Stimulated activated CD4-positive, alpha-beta T cell treated with anti-CD3 and anti-CD28 coated beads, Interleukin-2, amount 100 ng/mL, for 48 hours (primary cell): ENCODE measurements around the gene PPIF.

ENCODE experiments used
- DNase-seq, 2 donors: peaks; one replicate each; pipeline ENCODE4 v3.0.0-alpha.2; 2020

Gene PPIF

DNA sequence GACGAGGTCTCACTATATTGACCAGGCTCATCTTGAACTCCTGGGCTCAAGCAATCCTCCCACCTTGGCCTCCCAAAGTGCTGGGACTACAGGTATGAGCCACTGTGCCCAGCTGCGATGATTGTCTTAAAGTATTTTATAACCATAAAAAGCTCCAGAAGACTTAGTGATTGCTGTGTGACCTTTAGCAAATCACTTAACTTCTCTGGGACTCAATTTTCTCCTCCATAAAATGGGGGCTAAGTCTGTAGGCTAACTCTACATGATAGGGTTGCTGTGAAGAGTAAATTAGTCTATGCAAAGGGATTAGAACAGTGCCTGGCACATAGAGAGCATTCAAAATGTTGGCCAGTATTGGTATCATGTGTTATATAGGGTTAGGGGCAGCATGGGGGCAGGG is 42.8 kb downstream of the PPIF start:
- no peak for DNase-seq

DNA sequence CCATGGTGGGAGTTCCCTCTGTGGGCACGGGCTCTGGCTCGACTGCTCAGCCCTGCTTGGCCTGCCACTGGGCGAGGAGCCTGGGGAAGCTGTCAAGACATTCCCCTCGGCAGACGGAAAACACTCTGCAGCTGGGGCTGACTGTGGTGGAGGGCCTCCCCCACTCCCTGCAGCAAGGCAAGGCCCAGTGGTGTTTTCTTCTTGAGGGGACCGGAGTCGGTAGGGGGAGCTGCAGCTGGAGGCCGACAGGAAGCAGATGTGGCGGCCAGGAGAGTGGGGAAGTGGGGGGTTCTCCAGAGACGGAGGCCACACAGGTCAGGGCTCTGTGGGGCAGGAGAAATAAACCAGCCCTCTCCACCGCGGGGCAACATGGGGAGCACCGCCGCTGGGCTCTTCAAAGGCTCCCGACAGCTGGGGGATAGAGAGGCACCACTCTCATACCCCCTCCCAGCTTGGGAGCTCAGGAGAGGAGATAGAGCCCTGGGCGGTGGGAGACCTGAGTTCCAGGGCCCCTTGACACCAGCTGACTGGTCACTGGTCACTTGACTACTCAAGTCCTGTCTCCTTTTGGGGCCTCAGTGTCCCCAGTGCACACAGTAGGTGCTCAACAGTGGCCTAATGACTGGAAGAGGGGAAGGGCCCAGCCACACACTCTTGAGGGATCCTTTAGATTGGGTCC is 43.4 kb downstream of the PPIF start:
- DNase-seq, result no peak

DNA sequence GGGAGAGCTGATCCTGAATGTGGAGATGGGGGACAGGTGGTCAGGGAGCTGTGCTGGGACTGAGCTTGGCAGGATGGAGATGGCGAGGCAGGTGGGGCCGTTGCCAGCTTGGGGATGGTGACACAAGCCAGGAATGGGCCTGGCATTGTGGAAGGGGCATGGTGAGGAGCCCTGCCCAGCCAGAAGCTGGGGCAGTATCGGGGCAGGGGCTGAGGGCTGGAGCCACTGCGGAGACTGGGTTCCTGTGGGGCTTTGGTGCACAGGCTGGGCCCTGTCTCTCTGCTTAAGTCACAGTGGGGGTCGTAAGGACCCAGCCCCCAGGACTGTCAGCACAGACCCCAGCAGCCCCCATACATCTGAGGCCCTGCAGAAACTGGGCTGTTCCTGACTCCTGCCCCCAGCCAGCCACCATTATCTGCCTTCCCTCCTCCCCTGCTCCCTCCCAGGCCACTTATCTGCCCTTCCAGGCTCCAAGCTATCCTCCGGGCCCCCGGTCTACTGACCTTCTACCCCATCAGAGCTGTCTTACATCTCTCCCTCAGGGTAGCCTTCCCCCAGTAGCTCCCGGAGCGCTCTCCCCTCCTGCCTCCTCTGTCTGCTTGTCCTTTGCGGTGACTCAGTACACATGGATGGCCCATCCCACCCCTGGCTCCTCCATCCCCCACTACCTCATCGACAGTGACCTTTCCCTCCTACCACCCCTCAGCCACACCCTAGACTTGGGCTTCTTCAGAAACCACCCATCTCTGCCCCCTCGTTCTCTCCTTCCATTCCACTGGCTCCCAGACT is 44.2 kb downstream of the PPIF start:
- no peak for DNase-seq

DNA sequence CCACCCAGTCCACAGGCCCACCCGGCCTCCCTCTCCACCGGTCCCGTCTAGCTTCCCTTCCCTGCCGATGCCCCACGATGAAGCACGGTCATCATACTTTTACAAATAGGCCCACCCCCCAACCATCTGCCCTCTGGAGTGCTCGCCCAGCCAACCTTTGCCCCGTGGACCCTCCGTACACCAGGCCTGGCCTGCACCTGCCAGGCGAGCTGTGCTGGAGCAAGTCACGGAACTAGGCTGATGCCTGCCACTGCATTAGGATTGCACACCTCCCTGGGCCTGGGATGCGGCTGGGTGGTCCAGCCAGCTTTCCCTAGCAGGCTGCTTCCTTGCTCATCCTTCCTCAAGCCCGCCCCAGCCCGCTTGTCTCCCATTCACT is 44.7 kb downstream of the PPIF start:
- DNase-seq, result no peak

DNA sequence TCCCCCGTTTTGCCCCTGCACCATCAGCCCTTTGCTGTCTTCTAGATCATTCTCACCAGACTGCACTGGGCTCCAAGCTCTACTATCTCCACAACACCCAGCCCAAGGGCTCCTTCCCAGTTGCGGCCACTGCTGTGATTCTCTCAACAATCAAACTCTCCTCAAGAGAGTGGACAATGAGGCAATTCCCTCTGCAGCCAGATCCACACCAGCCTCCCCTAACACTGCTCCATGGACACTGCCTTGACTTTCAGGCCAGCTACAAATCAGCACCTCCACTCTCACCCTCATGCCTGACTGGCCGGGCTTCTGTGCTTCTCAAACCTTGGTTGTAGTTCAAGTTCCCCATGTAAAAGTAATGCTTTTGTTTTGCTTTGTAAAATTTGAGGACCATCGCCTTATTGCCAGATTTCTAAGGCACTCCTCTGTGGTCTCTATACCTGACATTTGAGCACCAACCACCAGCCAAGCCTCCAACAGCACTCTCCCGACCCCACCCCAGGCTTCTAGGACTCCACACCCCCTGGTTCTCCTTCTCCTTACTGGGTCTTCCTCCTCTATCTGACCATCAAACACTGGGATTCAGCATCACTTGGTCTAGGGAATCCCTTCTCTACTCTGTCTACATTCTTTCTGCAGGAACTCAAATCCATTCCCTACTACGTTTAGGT is 45.4 kb downstream of the PPIF start:
- no peak for DNase-seq

DNA sequence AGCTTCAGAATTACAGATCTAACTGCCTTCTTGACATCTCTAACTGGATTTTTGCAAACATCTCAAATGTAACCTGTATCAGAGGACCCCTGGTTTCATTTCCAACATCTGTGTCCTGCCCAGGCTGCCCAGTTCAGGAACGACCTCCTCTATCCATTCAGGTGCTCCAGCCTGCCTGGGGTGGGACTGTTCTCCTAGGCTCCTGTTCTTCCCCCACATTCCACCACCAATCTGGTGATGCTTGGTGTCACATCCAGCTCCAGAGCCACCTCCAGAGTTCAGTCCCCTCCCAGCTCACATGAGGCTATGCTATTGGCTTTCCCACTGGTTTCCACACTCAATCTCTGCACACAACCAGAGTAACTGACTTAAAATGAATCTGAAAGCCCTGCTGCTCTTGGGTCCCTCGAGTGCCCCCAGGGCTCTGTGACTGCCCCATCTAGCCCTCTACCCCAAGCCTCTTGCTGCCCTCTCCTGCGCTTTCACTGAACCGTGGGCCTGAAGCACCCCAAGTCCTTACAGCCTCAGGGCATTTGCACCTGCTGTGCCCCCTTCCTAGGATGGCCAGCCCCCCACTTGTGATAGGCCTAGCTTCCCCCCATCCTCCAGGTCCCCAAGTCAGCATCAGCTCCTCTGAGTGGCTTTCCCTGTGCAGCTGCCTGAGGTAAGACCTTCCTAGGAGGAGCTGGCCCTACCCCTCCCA is 46.1 kb downstream of the PPIF start:
- no peak for DNase-seq

DNA sequence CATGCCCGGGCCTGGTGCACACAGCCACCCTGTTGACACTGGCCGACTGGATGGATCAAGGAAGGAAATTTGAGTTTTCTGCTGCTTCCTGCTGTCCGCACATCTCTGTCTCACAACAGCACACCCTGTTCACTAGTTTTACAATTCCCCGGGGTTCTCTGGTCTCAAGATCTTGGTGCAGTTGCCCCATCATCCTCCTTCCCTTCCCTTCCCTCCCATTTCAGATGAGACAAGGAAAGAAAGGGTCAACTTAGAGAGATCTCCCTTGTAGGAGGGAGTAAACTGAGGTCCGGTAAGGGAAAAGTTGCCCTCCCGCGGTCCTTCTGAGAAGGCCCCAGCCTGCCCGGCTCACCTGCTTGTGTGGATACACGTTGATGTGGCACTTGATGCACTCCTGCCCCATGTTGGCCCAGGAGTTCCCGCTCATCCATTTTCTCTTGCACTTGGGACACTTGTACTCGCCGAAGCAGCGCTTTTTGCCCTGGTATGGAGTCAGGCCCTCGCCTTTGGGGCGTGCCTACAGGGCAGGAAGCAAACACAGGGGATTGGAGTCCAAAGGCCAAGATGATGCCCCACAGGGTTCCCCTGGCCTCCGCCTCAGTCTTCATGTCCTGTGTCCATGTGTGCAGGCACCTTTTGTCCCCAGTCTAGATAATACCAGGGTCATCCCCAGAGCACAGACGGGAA is 46.8 kb downstream of the PPIF start:
- no peak for DNase-seq

DNA sequence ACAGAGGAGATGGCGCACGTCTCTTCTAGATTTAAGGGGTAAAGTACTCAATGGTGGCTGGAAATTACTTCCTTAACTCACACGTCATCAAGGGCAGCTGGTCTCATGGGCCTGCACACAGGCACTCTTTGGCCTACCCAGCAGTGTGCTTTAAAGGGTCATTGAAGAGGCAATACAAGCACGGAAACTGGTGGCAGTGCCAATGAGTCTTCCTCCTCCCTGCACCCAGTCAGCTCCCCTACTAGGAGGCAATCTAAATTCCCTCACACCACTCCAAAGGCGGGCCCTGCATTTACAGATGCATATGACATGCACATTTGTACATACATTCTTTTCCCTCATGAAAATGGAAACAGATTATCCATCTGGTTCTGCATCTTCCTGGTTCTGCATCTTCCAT is 47.4 kb downstream of the PPIF start:
- no peak for DNase-seq

DNA sequence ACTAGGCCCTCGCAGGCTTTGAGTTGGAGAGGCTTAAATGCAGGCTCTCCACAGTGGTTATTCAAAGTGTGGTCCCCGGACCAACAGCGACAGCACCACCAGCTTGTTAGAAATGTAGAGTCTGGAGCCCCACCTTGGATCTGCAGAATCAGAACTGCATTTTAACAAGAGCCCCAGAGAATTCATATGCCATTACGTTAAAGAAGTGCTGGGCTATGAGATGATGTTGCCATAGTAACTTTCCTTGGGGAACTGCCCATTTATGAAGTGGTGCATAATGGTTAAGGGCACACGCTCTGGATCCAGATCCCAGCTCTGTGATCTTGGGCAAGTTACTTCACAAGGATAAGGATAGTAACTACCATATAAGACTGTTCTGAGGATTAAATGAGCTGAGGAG is 49.3 kb downstream of the PPIF start:
- DNase-seq, result no peak

DNA sequence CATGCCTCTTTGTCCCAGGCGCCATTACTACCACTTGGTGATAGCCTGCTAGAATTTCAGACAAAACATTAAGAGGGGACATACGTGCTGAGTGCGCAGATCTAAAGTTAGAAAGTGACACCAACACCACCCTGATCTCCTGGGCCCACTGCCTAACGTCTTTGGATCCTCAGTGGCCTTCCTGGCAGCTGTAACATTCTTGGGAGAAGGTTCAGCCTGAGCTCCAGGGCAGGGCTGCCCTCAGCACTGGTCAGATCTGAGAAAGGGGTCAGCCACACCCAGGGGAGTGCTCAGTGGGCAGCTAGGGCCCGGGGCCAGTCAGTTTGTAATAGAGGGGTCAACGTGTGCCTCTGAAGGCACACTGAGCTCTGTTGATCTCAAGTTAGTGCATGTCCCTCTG is 49.8 kb downstream of the PPIF start:
- DNase-seq, result no peak

DNA sequence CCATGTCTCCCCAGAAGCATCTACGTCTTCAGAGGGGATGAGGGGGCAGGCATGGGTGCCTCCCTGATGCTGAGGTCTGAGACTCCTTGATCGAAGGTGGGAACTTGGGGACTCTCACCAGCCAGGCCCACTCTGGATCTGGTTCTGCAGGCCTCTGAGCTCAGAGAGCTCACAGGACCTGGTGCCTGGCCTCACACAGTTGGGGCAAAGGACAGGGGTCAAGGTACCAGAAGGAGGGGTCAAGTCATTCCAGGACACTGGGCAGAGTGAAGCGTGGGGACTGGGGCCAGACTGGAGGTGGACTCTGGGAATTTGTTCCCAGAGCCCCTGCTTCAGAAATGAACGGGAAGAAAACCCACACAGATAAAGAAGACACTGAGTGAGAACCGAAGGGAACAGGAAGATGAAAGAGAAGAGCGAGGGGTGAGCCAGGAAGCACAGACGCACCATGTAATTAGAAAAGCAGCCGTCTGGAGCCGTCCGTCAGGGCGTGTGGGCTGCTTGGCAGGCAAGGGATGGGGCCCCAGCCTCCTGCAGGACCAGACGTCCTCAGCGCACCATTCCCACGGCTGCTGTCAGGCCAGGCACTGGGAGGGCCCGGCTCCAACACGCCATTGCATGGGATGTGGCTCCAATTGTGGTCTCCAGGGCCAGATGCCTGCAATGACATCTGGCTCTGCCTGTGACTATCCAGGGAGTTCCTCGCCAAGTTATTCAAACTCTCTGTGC is 50.5 kb downstream of the PPIF start:
- DNase-seq, result no peak

DNA sequence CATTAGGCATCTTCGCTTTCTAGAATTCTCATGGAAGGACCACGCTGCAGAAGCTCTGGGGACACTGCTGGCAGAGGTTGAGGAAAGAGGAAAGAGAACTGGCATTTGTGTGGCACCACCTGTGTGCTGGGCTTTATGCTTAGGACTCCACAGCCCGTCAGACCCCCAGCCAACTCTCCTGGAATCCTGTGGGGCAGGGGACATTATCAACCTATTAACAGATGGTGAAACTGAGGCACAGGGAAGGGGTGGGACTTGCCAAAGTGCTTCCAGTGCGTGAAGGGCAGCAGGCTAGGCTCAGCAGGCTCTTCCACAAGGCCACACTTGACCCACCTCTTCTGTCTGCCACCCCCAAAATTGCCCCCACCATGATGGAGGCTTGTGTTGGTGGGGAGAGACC is 51.4 kb downstream of the PPIF start:
- no peak for DNase-seq

DNA sequence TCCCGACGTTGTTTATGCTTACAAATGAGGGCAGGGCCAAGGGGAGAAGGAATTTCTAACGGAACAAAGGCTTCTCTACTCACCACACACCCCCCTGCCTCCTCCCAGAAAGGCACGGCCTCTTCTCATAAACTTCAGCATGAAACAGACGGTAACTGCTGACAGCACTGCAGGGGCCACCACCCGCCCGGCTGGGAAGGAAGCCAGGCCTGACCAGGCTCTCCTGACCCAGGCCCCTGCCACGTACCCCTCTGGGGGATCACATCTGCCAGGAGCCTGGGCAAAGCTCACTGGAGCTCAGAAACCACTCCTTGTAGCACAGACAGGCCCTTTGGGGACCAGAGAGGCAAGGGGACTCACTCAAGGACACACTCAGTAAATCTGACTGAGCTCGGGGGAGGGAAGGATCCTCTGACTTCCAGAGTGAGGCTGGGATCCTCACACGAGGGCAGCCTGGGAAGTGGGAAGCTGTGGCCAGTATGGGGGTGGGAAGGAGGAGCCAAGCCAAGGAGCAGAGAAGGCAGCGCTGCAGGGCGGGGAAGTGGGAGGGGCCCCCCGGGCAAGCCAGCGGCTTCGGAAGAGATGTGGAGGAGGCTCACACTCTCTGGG is 52.1 kb downstream of the PPIF start:
- DNase-seq, result no peak

DNA sequence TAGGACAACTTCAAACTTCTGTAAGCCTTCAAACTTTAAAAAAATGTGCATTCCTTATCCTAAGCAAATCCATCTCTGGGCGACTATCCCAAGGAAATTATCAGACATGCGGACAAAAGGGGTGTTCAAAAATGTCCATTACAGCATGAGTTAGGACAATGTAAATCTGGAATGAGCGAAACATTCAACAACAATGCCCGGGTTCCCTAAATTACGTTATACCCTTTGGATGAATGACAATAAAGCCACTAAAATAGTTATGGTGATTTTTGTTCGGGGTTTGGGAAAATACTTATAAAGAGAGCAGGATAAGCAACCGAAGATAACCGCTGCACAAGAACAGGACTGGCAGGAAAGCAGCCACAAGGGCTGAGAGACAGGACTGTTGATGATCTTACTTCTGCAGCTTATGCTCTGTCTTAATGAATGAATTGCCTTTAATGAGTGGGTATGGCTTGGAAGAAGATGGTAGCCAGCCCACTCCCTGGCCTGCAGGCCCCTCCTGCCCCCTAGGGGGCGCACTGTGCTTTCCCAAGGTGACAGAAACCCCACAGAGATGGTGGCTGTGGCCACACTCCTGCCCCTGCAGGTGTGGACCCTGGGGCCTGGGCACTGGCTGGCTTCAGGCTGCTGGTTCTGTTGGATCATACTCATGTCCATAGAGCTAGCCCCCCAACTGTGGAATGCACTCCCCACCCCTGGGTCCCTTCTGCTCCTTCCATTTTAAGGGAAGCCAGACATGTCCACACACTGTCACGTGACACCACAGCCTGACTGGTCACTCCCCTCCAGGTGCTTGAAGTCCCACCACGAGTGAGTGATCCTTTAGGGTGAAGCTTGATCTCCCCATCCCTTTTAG is 53.1 kb downstream of the PPIF start:
- DNase-seq, result peak; percentile 64 to 71

DNA sequence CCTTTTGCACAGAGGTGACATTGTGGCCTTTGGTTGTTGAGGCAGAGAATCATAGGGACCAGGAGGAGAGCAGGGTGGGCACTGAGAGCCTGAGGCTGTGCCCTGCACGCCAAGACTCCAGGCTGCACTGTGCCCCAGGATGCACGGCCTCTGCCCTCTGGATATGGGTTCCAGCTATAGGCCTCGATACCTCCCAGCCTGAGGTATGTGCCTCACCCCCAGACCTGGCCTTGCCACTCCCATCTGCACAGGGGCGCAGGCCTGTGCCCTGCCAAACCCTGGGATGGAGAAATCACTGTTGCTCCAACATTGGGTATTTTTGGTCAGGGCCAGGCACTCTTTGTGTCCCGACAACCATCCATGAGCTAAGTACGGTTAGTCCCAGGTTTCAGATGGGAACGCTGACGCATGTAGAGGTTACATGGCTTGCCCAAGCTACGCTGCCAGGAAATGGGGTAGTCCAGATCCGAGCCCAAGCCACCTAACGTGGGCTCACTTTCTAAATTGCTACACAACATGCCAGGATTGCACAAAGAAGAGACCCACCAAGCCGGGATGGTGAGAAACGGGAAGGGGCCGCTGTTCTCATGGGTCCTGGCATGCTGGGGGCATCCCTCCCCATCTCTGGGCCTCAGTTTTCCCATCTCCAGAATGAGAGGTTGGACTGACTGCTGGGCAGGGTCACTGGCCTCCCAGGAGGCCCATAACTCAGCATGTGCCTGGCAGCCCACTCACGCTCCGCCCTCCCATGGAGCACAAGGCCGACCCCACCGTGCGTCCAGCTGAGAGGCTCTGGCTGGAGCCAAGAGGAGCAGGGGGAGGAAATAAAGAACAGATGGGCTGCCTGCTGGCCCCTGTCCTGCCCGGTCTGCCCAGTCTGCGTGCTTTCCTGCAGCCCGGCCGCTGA is 54.0 kb downstream of the PPIF start:
- no peak for DNase-seq

DNA sequence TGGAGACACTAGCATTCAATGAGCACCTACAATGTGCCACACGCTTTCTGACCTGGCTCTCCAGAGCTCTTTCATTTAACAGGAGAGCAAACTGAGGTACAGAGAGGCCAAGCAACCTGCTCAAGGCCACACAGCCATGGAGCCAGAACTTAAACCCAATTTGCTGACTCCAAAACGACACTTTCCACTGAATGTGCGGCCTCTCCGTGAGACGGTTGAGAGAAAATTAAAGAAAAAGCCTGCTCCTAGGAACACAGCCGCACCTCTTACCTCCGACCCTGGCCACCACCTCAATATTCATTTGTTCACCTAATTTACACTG is 55.3 kb downstream of the PPIF start:
- no peak for DNase-seq

DNA sequence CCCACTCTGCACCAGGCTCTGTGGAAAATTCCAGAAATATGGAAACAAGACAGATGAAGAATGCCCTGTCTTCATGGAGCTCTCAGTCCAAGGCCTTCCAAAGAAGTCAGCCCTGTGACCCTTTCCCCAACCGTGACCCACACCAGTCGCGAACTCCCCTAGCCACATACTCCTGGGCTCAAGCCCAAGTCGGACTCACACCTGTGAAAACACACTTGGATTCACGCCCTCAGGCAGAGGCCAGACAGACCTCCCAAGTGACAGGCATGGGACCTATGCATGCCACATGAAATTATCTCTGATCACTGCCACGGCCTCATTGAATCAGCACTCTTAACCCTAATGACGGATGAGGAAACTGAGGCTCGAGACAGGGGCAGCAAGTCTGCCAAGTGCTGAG is 55.7 kb downstream of the PPIF start:
- no peak for DNase-seq

DNA sequence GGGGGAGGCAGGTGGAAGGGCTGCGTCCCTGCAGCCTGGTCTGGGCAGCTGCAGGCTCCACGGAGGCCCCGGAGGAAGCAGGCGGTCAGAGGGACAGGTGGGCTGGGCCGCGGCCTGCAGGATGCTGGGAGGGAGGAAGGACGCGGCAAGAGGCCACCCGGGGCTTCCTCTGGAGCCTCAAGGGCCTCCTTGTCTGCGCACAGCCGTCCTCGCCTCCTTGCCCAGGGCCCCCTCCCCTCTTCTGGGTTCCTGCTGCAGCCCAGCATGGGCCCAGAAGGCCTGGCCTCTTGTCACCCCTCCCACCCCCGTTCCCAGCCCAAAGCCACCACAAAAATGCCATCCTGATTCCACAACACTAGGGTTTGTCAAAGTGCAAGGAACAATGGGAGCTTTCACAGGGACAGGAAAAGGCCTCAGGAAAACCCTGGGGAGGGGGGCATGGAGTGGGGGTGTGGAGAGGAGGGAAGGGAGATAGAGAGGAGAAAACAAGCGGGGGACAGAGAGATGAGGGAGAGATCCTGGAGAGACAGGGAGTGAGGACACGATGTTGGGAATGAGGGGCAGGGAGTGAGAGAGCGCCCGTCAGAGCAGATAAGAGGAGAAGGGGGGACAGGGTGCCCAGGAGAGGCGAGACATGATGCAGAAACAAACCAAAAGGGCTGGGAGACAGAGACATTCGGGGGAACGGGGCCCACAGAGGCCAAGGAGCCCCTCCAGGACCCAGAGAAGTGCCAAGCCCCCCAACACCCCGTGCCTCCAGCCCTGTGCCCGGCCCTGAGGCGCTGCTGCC is 56.4 kb downstream of the PPIF start:
- no peak for DNase-seq

DNA sequence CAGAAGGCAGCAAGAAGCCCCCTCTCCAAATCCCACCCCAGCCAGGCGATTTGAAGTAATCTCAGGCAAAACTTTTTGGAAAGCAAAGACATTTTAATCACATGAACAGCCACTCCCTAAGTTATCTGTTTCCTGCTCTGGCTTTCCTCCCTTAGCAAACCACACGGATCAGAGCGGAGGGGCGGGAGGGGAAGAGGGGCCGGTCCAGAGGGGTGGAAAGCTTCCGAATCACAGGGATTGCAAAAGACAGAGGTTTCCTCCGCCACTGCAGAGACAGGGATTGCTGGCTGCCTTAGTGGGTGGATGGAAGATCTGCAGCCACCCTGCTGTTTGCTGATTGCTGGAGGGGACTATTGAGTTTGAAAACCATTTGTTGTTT is 57.0 kb downstream of the PPIF start:
- no peak for DNase-seq
